ACHN (cell line): Measurements from ENCODE around the gene SLC12A7.

Experiments used
- DNase-seq: peaks from one replicate; pipeline ENCODE4 v3.0.0-alpha.2; 2015
- in situ Hi-C: cut with HindIII; loops from 2 replicates; pipeline ENCODE4 v1.10.0; 2017; ENCODE audit warnings: low sequenced_read_pairs, low pct_ligation_motif_present, low pct_unique_long_range_greater_than_20kb

SLC12A7 gene

GRCh38 chr5:1060535-1060981 lies 51.3 kb downstream of the SLC12A7 start:
- DNase-seq, result no peak

GRCh38 chr5:1059884-1060263 lies 52.0 kb downstream of the SLC12A7 start:
- in situ Hi-C loops, result no loop called here

More at GRCh38 chr5:1060535-1060981, 51.3 kb downstream of the SLC12A7 start:
- in situ Hi-C loops, result no loop called here

GRCh38 chr5:1058988-1059883 lies 52.6 kb downstream of the SLC12A7 start:
- in situ Hi-C loops, result no loop called here
- no peak for DNase-seq

More at GRCh38 chr5:1059884-1060263, 52.0 kb downstream of the SLC12A7 start:
- DNase-seq, result no peak

GRCh38 chr5:1058083-1058945 lies 53.5 kb downstream of the SLC12A7 start:
- in situ Hi-C loops, result no loop called here
- no peak for DNase-seq

GRCh38 chr5:1057485-1058082 lies 54.3 kb downstream of the SLC12A7 start:
- in situ Hi-C loops, result no loop called here
- DNase-seq, result no peak

GRCh38 chr5:1056611-1057484 lies 55.0 kb downstream of the SLC12A7 start:
- no peak for DNase-seq
- in situ Hi-C loops, result no loop called here

GRCh38 chr5:1055896-1056610 lies 55.8 kb downstream of the SLC12A7 start:
- in situ Hi-C loops, result no loop called here
- DNase-seq, result no peak

GRCh38 chr5:1054799-1055775 lies 56.8 kb downstream of the SLC12A7 start:
- in situ Hi-C loops, result no loop called here
- no peak for DNase-seq

- no peak for DNase-seq
- in situ Hi-C loops, result no loop called here
Measured at GRCh38 chr5:1054018-1054798, 57.7 kb downstream of the SLC12A7 start.

GRCh38 chr5:1053391-1054017 lies 58.4 kb downstream of the SLC12A7 start:
- DNase-seq, result no peak
- in situ Hi-C loops, result no loop called here

- in situ Hi-C loops, result no loop called here
Measured at GRCh38 chr5:1052641-1053390, 59.0 kb downstream of the SLC12A7 start.

GRCh38 chr5:1052076-1052475 lies 59.8 kb downstream of the SLC12A7 start:
- no peak for DNase-seq
- in situ Hi-C loops, result no loop called here

More at GRCh38 chr5:1052641-1053390, 59.0 kb downstream of the SLC12A7 start:
- DNase-seq, result no peak

GRCh38 chr5:1051366-1051720 lies 60.5 kb downstream of the SLC12A7 start:
- in situ Hi-C loops, result no loop called here
- no peak for DNase-seq

- in situ Hi-C loops, result no loop called here
Measured at GRCh38 chr5:1050423-1051365, 61.2 kb downstream of the SLC12A7 start.

More at GRCh38 chr5:1050423-1051365, 61.2 kb downstream of the SLC12A7 start:
- no peak for DNase-seq
